GM12891 (cell line): ENCODE data around the gene SPHKAP.

Experiments used
- DNase-seq: peaks from one replicate; pipeline ENCODE4 v3.0.0; 2011; ENCODE audit warnings: low spot score; ENCODE audit not compliant: insufficient read length
- FAIRE-seq: peaks from 2 replicates; lab custom pipeline; 2011; peaks lifted over from hg19 to GRCh38; lab: Jason Lieb, UNC
- PAX5 ChIP-seq: IDR thresholded peaks from 2 replicates; pipeline ENCODE4 v1.6.1; 2011; ENCODE audit warnings: low read length, moderate library complexity, mild to moderate bottlenecking; ENCODE audit not compliant: insufficient read depth, severe bottlenecking
- POLR2A ChIP-seq: IDR thresholded peaks from 2 replicates; pipeline ENCODE4 v1.6.1; 2011; ENCODE audit warnings: low read depth, low read length, control low read depth
- POLR2AphosphoS5 ChIP-seq: IDR thresholded peaks from 2 replicates; pipeline ENCODE4 v1.6.1; 2011; ENCODE audit warnings: low read depth, low read length, control low read depth
- POU2F2 ChIP-seq: IDR thresholded peaks from 2 replicates; pipeline ENCODE4 v1.6.1; 2011; ENCODE audit warnings: low read depth, mild to moderate bottlenecking, control low read depth, low read length, moderate library complexity
- SPI1 ChIP-seq: IDR thresholded peaks from 2 replicates; pipeline ENCODE4 v1.6.1; 2011; ENCODE audit warnings: low read depth, low read length, control low read depth
- TAF1 ChIP-seq: IDR thresholded peaks from 2 replicates; pipeline ENCODE4 v1.6.1; 2011; ENCODE audit warnings: low read depth, low read length, control low read depth

SPHKAP gene

DNA sequence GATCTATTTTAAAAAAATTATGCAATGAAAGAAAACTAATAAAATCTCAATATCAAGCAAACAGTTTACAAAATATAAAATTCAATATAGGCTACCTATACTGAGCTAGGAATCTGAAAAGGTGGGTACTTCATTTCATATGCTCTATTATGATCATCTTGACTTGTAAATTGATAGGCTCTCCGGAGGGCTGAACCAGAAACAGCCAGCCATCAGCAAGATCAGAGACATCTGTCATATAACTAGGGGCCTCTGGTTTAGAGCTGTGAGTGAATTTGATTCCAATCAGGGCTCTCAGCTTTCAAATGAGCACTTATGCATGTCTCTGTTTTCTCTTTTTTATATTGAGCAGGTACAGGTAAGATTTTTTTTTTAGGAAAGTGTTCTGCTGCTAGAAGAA lies 114.2 kb downstream of the SPHKAP start:
- FAIRE-seq: no peak
- DNase-seq: no peak

DNA sequence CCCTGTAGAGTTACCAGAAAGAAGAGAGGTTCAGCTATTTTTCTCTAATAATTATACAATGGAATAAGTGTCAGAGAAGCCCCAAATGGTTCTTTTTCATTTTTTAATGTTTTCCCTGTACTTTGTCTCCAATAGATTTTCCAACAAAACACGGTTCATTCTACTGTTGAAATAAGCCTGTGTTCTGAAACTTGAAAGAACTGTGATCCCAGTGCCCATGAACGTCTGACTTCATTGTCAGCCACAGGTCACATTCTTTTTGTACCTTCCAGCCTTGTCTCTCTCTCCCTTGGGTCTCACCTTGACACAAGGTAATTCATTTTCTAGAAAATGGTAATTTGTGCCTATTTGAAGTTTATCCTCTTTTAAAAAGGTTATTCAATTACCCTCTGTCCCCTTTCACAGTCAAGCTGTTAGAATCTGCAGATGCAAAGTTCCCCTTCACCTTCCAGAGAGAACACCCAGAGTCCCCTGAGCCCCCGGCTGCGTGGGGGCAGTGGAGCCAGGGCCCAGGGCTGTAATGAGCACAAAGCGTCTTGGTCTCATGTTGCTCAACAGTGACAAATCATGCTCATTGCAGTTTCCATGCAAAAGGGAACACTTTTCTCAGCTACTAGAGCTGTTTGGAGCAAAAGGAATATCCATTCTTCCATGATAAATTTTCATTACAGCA lies 115.2 kb downstream of the SPHKAP start:
- TF ChIP-seq POLR2AphosphoS5 (no peak), PAX5 (no peak), POU2F2 (no peak), POLR2A (no peak)
- no peak for FAIRE-seq
- no peak for DNase-seq

More for the DNA sequence above, 114.2 kb downstream of the SPHKAP start:
- TF ChIP-seq TAF1 (no peak), SPI1 (no peak), POLR2AphosphoS5 (no peak), PAX5 (no peak), POU2F2 (no peak), POLR2A (no peak)

GRCh38 chr2:228065686-228066085 lies 115.8 kb downstream of the SPHKAP start:
- FAIRE-seq: no peak
- no peak for DNase-seq
- TF ChIP-seq PAX5: no peak
- no peak for TF ChIP-seq POU2F2
- TF ChIP-seq SPI1: no peak
- TF ChIP-seq POLR2AphosphoS5: no peak
- no peak for TF ChIP-seq POLR2A
- no peak for TF ChIP-seq TAF1

DNA sequence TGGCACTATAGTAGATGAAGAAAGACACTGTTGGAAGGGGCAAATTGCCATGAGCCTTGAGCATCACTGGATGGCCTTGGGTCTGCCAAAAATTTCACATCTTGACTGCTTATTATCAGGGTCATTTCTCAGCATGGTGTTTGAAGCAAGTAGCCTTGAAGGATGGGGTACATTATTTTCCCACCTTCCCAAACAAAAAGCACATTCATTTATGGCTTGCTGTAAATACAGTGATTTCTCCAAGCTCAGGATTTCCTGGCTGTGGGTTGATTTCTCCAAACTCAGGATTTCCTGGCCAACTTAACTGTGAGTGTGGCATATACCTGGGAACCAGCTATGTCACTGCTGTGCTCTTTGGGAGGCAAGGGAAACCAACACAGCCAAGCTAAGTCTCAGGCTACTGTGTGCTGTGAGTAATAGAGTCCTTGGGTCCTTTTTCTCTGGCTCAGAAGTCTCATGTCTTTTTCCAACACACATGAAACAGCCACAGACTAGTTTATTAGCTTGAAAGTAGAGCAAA lies 116.6 kb downstream of the SPHKAP start:
- DNase-seq (no peak), FAIRE-seq (no peak)
- no peak for TF ChIP-seq SPI1
- no peak for TF ChIP-seq POLR2AphosphoS5
- no peak for TF ChIP-seq TAF1

GRCh38 chr2:228064024-228064423 lies 117.5 kb downstream of the SPHKAP start:
- TF ChIP-seq TAF1 (no peak), SPI1 (no peak), POLR2A (no peak), PAX5 (no peak), POU2F2 (no peak), POLR2AphosphoS5 (no peak)
- FAIRE-seq (no peak), DNase-seq (no peak)

DNA sequence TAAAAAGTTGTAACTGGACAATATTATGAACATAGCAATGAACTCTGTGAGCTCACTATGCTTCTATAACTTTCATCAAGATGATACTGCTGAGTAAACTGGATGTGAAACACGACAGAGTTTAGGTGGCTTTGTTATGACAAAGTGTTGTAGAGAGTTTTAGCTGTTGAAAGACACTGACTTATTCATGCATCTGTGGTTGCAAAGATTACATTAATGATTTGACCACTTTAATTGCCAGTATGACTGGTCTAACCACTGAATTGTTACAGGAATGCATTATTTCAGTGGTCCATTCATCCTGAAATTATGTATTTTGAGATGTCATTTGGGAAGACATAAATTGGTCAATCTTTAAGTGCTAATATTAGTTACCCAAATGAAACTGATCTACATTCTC lies 117.9 kb downstream of the SPHKAP start:
- DNase-seq (no peak), FAIRE-seq (no peak)
- TF ChIP-seq TAF1 (no peak), POLR2A (no peak), POLR2AphosphoS5 (no peak), SPI1 (no peak), POU2F2 (no peak)

- DNase-seq (no peak), FAIRE-seq (no peak)
Measured at GRCh38 chr2:228059735-228060134, 121.8 kb downstream of the SPHKAP start.

GRCh38 chr2:228056293-228057097 lies 125.0 kb downstream of the SPHKAP start:
- TF ChIP-seq SPI1: no peak
- no peak for TF ChIP-seq POU2F2
- no peak for TF ChIP-seq POLR2A
- TF ChIP-seq POLR2AphosphoS5: no peak
- no peak for TF ChIP-seq TAF1
- TF ChIP-seq PAX5: no peak
- no peak for FAIRE-seq
- DNase-seq: no peak

More at GRCh38 chr2:228059735-228060134, 121.8 kb downstream of the SPHKAP start:
- TF ChIP-seq SPI1: no peak
- TF ChIP-seq POLR2A: no peak
- no peak for TF ChIP-seq PAX5
- no peak for TF ChIP-seq POU2F2
- no peak for TF ChIP-seq POLR2AphosphoS5
- no peak for TF ChIP-seq TAF1

- FAIRE-seq (no peak), DNase-seq (no peak)
- TF ChIP-seq POLR2AphosphoS5 (no peak), TAF1 (no peak), SPI1 (no peak), PAX5 (no peak), POLR2A (no peak), POU2F2 (no peak)
Measured at GRCh38 chr2:228048838-228049490, 132.5 kb downstream of the SPHKAP start.
